HL-60 (cell line): ENCODE measurements around the gene RSPH10B2.
"Not testable (repeated sequence)": the region's sequence is repeated elsewhere in the genome, so short reads cannot be mapped to it uniquely, and the experiment has no call there.

ENCODE experiments used
- DNase-seq, 2 experiments: peaks; one replicate each; pipeline ENCODE4 v3.0.0-alpha.2; 2010 to 2020; ENCODE audit warnings: low read depth in 1 of 2, low spot score in 1 of 2
- H3K27ac ChIP-seq: fragments of 250-450 bp; sonication (Bioruptor Pico); replicated peaks from 2 replicates; pipeline ENCODE4 v1.5.1; 2020; ENCODE audit warnings: mild to moderate bottlenecking, moderate library complexity
- H3K27me3 ChIP-seq: fragments of 250-450 bp; sonication (Bioruptor Pico); 2 replicates; pipeline ENCODE4 v1.5.1; 2021; ENCODE audit warnings: mild to moderate bottlenecking, moderate library complexity; ENCODE audit not compliant: insufficient read depth, poor library complexity, severe bottlenecking
- H3K4me3 ChIP-seq: replicated peaks from 2 replicates; pipeline ENCODE4 v1.5.1; 2011; ENCODE audit warnings: mild to moderate bottlenecking, control low read depth, low read length; ENCODE audit not compliant: insufficient read depth
- GABPA ChIP-seq: IDR thresholded peaks from 2 replicates; pipeline ENCODE4 v1.6.1; 2012; ENCODE audit warnings: low read depth
- POLR2AphosphoS5 ChIP-seq: IDR thresholded peaks from 2 replicates; pipeline ENCODE4 v1.6.1; 2012; ENCODE audit warnings: low read depth
- SPI1 ChIP-seq: IDR thresholded peaks from 2 replicates; pipeline ENCODE4 v1.6.1; 2012; ENCODE audit warnings: low read depth, mild to moderate bottlenecking, borderline replicate concordance
- TF ChIP-seq, protein P1 (sequence below): IDR thresholded peaks from one replicate; pipeline ENCODE4 v1.5.1; 2011; ENCODE audit warnings: low read length, control low read depth, inconsistent platforms; ENCODE audit not compliant: insufficient read depth
- TF ChIP-seq, protein P2 (sequence below): IDR thresholded peaks from 2 replicates; pipeline ENCODE4 v1.6.1; 2012; ENCODE audit warnings: low read depth; ENCODE audit not compliant: insufficient replicate concordance

RSPH10B2 gene

DNA sequence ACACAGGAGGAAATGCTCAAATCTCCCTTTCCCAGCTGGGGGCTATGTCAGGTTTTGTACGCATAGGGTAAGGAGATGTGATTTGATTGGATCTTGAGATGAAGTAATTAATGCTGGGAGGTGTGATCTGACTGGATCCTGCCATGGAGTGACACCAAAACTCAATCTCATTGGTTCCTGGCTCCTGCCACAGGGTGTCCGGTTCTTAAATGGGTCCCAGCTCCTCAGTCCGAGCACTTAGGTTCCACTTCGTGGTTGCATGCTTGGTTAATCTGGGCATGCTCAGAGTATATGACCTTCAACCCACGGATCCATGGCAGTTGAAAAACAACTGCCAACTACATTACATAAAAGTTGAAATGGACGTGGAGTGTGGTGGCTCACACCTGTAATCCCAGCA lies 44.1 kb upstream of the RSPH10B2 start:
- DNase-seq = no peak
- Histone ChIP-seq H3K27me3 (no peaks in the 10 kb centered on the region), H3K4me3 (no peak overlapping the region), H3K27ac (no peak overlapping the region)
- TF ChIP-seq, protein P1, sequence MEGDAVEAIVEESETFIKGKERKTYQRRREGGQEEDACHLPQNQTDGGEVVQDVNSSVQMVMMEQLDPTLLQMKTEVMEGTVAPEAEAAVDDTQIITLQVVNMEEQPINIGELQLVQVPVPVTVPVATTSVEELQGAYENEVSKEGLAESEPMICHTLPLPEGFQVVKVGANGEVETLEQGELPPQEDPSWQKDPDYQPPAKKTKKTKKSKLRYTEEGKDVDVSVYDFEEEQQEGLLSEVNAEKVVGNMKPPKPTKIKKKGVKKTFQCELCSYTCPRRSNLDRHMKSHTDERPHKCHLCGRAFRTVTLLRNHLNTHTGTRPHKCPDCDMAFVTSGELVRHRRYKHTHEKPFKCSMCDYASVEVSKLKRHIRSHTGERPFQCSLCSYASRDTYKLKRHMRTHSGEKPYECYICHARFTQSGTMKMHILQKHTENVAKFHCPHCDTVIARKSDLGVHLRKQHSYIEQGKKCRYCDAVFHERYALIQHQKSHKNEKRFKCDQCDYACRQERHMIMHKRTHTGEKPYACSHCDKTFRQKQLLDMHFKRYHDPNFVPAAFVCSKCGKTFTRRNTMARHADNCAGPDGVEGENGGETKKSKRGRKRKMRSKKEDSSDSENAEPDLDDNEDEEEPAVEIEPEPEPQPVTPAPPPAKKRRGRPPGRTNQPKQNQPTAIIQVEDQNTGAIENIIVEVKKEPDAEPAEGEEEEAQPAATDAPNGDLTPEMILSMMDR = no peak
- TF ChIP-seq POLR2AphosphoS5 (no peak), SPI1 (no peak), GABPA (no peak)
- TF ChIP-seq, protein P2, sequence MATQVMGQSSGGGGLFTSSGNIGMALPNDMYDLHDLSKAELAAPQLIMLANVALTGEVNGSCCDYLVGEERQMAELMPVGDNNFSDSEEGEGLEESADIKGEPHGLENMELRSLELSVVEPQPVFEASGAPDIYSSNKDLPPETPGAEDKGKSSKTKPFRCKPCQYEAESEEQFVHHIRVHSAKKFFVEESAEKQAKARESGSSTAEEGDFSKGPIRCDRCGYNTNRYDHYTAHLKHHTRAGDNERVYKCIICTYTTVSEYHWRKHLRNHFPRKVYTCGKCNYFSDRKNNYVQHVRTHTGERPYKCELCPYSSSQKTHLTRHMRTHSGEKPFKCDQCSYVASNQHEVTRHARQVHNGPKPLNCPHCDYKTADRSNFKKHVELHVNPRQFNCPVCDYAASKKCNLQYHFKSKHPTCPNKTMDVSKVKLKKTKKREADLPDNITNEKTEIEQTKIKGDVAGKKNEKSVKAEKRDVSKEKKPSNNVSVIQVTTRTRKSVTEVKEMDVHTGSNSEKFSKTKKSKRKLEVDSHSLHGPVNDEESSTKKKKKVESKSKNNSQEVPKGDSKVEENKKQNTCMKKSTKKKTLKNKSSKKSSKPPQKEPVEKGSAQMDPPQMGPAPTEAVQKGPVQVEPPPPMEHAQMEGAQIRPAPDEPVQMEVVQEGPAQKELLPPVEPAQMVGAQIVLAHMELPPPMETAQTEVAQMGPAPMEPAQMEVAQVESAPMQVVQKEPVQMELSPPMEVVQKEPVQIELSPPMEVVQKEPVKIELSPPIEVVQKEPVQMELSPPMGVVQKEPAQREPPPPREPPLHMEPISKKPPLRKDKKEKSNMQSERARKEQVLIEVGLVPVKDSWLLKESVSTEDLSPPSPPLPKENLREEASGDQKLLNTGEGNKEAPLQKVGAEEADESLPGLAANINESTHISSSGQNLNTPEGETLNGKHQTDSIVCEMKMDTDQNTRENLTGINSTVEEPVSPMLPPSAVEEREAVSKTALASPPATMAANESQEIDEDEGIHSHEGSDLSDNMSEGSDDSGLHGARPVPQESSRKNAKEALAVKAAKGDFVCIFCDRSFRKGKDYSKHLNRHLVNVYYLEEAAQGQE = no peak

DNA sequence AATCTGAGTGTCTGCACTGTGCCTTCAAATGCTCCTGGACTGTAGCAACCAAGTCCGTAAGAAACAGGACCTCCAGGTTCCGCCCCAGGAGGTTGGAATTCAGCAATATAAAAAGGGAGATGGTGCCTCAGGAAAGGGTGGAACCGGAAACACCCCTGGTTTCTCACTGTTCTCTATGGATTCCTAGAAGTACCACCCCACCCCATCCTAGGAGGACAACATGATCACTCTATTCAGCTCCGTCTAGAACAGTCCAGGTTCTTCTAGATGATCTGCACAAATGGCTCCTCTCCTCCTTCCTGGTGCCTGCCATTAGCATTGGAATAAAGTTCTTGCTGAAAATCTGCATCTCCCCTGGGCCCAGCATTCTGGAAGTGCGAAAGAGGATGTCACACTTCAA lies 39.5 kb upstream of the RSPH10B2 start:
- no peak overlapping the region for H3K4me3 ChIP-seq
- H3K27me3 ChIP-seq = no peaks in the 10 kb centered on the region
- DNase-seq = no peak
- TF ChIP-seq, protein P2 = no peak
- TF ChIP-seq, protein P1 = no peak
- no peak for TF ChIP-seq SPI1
- no peak for TF ChIP-seq POLR2AphosphoS5
- no peak for TF ChIP-seq GABPA
- H3K27ac ChIP-seq = no peak overlapping the region

DNA sequence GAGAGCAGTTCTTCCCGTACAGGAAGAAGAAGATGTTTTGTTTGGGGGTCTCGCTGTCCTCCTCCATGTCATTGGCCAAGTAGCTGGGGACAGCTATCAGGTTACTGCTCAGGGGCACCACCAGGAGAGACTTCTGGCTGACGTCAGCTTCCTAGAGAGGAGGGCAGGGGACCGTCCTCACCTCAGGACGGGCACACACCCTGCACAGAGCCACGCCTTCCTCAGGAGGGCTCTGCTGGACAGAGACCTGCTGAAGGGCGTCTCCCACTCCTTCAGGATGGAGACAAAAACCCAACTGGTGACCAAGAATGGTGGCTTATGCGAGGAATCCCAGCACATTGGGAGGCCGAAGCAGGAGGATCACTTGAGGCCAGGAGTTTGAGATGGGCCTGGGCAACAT lies 38.0 kb upstream of the RSPH10B2 start:
- not testable (repeated sequence) for H3K27me3 ChIP-seq, H3K27ac ChIP-seq, DNase-seq, H3K4me3 ChIP-seq

DNA sequence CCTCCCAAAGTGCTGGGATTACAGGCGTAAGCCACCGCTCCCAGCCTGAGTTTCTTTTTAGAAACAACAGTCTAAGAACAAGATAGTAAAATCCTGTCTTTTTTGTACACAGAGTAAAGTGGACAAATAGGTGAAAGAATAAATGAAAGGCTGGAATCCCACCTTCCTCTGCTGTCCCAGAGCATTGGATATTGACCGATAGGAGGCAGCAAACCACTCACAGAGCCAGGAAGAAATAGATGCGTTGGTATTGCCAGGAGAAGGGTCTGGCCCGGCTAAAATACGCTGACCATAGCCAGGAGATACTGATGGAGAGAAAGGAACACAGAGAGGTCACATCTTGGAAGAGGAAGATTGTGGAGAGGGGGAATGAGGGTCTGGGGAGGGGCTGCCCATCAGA lies 35.8 kb upstream of the RSPH10B2 start:
- TF ChIP-seq POLR2AphosphoS5 (no peak), GABPA (no peak), SPI1 (no peak)
- TF ChIP-seq, protein P1 = no peak
- TF ChIP-seq, protein P2 = no peak
- no peaks in the 10 kb centered on the region for H3K27me3 ChIP-seq
- no peak overlapping the region for H3K27ac ChIP-seq
- no peak overlapping the region for H3K4me3 ChIP-seq
- no peak for DNase-seq

DNA sequence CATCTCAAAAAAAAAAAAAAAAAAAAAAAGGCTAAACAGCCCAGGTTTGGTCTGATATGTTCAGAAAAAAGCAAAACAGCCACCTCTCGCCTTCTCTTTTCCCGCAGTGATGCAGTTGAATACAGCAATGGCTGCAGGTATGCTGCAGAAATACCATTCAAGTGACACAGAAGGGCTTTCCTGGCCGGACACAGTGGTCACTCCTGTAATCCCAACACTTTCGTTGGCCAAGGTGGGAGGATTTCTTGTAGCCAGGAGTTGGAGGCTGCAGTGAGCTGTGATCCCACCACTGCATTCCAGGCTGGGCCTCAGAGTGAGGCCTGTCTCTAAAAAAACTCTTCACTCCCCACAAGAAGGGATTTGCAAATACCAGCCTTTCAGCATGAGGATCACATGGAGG lies 29.6 kb upstream of the RSPH10B2 start:
- H3K4me3 ChIP-seq, H3K27me3 ChIP-seq, H3K27ac ChIP-seq, DNase-seq: not testable (repeated sequence)
